ENCODE results near the gene KATNAL2.
"Not testable (repeated sequence)": the region's sequence is repeated elsewhere in the genome, so short reads cannot be mapped to it uniquely, and the experiment has no call there.

GRCh38 chr18:47022821-47023220 is 105.4 kb downstream of the KATNAL2 start:
- TF ChIP-seq EZH2 (IDR thresholded peaks at IDR 0.05; ENCODE audit: insufficient read depth, poor library complexity, severe bottlenecking); EZH2phosphoT487 (IDR thresholded peaks at IDR 0.05; ENCODE audit: insufficient read depth, low read depth): not testable (repeated sequence)

All from GM23248 (cell line).